Smooth muscle cell (in vitro differentiated cells): Measurements from ENCODE around the gene WDR75. TPM values are rescaled to one million over a fixed set of nuclear protein-coding genes. Genes with fewer than 3 reads are reported as not detected.

Source experiments
- DNase-seq: peaks from one replicate; lab custom pipeline; 2025; ENCODE audit not compliant: unreplicated experiment; lab: John Stamatoyannopoulos, UW
- H2AFZ ChIP-seq: fragments of 200-600 bp; sonication (generic); 2 replicates; pipeline ENCODE4 v1.6.0; 2016; ENCODE audit warnings: antibody characterized with exemption, low read depth, mild to moderate bottlenecking
- H3F3A ChIP-seq: fragments of 200-600 bp; sonication (generic); 2 replicates; pipeline ENCODE4 v1.6.0; 2017; ENCODE audit warnings: antibody characterized with exemption, low read depth
- H3K27ac ChIP-seq: fragments of 200-600 bp; sonication (generic); 2 replicates; pipeline ENCODE4 v1.5.1; 2016; ENCODE audit warnings: low read depth, mild to moderate bottlenecking
- H3K27me3 ChIP-seq: fragments of 200-600 bp; sonication (generic); 2 replicates; pipeline ENCODE4 v1.6.1; 2016; ENCODE audit warnings: low read depth, mild to moderate bottlenecking
- H3K36me3 ChIP-seq: fragments of 200-600 bp; sonication (generic); 2 replicates; pipeline ENCODE4 v1.5.1; 2016; ENCODE audit warnings: low read depth
- H3K4me1 ChIP-seq: fragments of 200-600 bp; sonication (generic); 2 replicates; pipeline ENCODE4 v1.5.1; 2016; ENCODE audit warnings: low read depth
- H3K4me2 ChIP-seq: fragments of 200-600 bp; sonication (generic); 2 replicates; pipeline ENCODE4 v1.6.0; 2016; ENCODE audit warnings: mild to moderate bottlenecking
- H3K4me3 ChIP-seq: fragments of 200-600 bp; sonication (generic); 2 replicates; pipeline ENCODE4 v1.5.1; 2016; ENCODE audit warnings: mild to moderate bottlenecking
- H3K79me2 ChIP-seq: fragments of 200-600 bp; sonication (generic); 2 replicates; pipeline ENCODE4 v1.6.0; 2016; ENCODE audit warnings: low read depth, mild to moderate bottlenecking
- H3K9ac ChIP-seq: fragments of 200-600 bp; sonication (generic); 2 replicates; pipeline ENCODE4 v1.6.0; 2016; ENCODE audit warnings: low read depth
- H3K9me3 ChIP-seq: fragments of 200-600 bp; sonication (generic); replicated peaks from 2 replicates; pipeline ENCODE4 v1.5.1; 2016; ENCODE audit warnings: low read depth
- H4K20me1 ChIP-seq: fragments of 200-600 bp; sonication (generic); 2 replicates; pipeline ENCODE4 v1.6.0; 2016; ENCODE audit warnings: low read depth
- CTCF ChIP-seq: fragments of 200-600 bp; sonication (generic); IDR thresholded peaks from 2 replicates; pipeline ENCODE4 v1.5.1; 2017; ENCODE audit warnings: borderline replicate concordance, mild to moderate bottlenecking, antibody characterized with exemption; ENCODE audit not compliant: insufficient read depth, poor library complexity, severe bottlenecking
- WGBS: methylation state at CpG from one replicate; pipeline ENCODE4 v1.1.7; 2016; ENCODE audit warnings: low lambda C conversion rate; 5-methylcytosine and 5-hydroxymethylcytosine counted together
- polyA plus RNA-seq: library from polyadenylated mRNA; unstranded; fragments of >200 nt; fragmentation: Nextera tagmentation; extraction: Ambion mirVana; gene quantifications from 2 replicates; pipeline ENCODE4 v1.2.1, GENCODE V29; 2016
- total RNA-seq: library from RNA; depleted of rRNA; stranded (reverse); fragments of >200 nt; gene quantifications from 2 replicates; pipeline ENCODE4 v1.2.3, GENCODE V29; 2014

Gene WDR75
- total and polyA plus RNA-seq, 2 experiments from 2014 or later: 22.7 to 63.0 TPM

- H3K27me3 ChIP-seq: no peaks in the 10 kb centered on the region
- peaks cover 24% of the 10 kb centered on the region for H3K4me1 ChIP-seq
- 38% methylated on average over 4 of the region's 4 CpGs for WGBS
- peak; percentile 90 for TF ChIP-seq CTCF
- H4K20me1 ChIP-seq: no peaks in the 10 kb centered on the region
- no peaks in the 10 kb centered on the region for H3K9me3 ChIP-seq
- H2AFZ ChIP-seq: peak overlapping the region; percentile 39
- no peak for DNase-seq
- H3K4me3 ChIP-seq: peak overlapping the region; percentile 13
- no peaks in the 10 kb centered on the region for H3K36me3 ChIP-seq
- H3K4me2 ChIP-seq: peak overlapping the region; percentile 77
- peak overlapping the region; percentile 90 for H3K27ac ChIP-seq
- H3K79me2 ChIP-seq: no peaks in the 10 kb centered on the region
- H3K9ac ChIP-seq: peak overlapping the region; percentile 5
- peaks cover 13% of the 10 kb centered on the region for H3F3A ChIP-seq
Measured at GRCh38 chr2:189412330-189412953, 28.8 kb upstream of the WDR75 start.

DNA sequence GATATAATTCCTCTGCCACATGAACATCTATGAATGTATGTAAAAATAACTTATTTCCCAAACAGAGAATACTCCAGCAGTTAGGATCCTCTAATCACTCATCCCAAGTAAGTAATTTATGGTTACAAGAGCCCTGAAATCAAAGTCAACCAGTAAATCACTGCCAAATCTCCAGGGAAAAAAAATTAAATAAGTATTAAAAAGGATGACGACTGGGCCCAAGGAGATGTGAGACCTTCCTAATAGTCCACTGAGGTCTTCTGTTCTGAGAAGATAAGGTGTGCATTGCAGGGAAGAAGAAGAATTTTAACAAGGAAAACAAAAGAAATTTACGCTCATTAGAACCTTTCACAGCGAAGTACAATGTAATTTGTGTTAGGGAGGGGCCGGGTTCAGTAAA, 28.0 kb upstream of the WDR75 start:
- Histone ChIP-seq H3K4me1 (peaks cover 18% of the 10 kb centered on the region), H3K27me3 (no peaks in the 10 kb centered on the region), H3K4me2 (no peak overlapping the region), H3K36me3 (no peaks in the 10 kb centered on the region), H3K27ac (peak overlapping the region; percentile 12), H2AFZ (peak overlapping the region; percentile 37), H4K20me1 (no peaks in the 10 kb centered on the region), H3K79me2 (no peaks in the 10 kb centered on the region), H3K9ac (no peak overlapping the region), H3K9me3 (no peaks in the 10 kb centered on the region), H3K4me3 (no peak overlapping the region), H3F3A (peaks cover 7% of the 10 kb centered on the region)
- DNase-seq: no peak
- 84% methylated on average over 4 of the region's 4 CpGs for WGBS
- no peak for TF ChIP-seq CTCF

GRCh38 chr2:189421644-189422043, 19.6 kb upstream of the WDR75 start:
- H3K4me3 ChIP-seq: no peak overlapping the region
- no peak overlapping the region for H2AFZ ChIP-seq
- H3K9me3 ChIP-seq: no peaks in the 10 kb centered on the region
- no peaks in the 10 kb centered on the region for H3K79me2 ChIP-seq
- DNase-seq: no peak
- WGBS: 37% methylated on average over 1 of the region's 1 CpG
- H3K27me3 ChIP-seq: no peaks in the 10 kb centered on the region
- no peaks in the 10 kb centered on the region for H3K4me1 ChIP-seq
- no peaks in the 10 kb centered on the region for H3K36me3 ChIP-seq
- H3K9ac ChIP-seq: no peak overlapping the region
- no peak for TF ChIP-seq CTCF
- no peaks in the 10 kb centered on the region for H3F3A ChIP-seq
- H3K4me2 ChIP-seq: no peak overlapping the region
- no peaks in the 10 kb centered on the region for H4K20me1 ChIP-seq
- peak overlapping the region; percentile 32 for H3K27ac ChIP-seq

DNA sequence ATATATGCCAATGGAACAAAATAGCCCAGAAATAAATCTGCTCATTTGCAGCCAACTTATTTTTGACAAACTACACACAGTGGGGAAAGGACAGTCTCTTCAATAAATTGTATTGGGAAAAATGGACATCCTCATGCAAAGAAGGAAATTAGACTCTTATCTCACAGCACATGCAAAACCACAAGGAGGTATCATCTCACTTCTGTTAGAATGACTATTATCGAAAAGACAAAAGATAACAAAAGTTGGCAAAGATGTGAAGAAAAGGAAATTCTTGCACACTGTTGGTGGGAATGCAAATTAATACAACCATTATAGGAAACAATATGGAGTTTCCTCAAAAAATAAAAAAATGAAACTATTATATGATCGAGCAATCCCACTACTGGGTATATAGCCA, 16.3 kb upstream of the WDR75 start:
- no peaks in the 10 kb centered on the region for H4K20me1 ChIP-seq
- no peaks in the 10 kb centered on the region for H3K27me3 ChIP-seq
- DNase-seq: no peak
- H2AFZ ChIP-seq: no peak overlapping the region
- no peaks in the 10 kb centered on the region for H3K9me3 ChIP-seq
- 92% methylated on average over 2 of the region's 2 CpGs for WGBS
- no peaks in the 10 kb centered on the region for H3F3A ChIP-seq
- no peak overlapping the region for H3K9ac ChIP-seq
- no peaks in the 10 kb centered on the region for H3K36me3 ChIP-seq
- H3K27ac ChIP-seq: no peak overlapping the region
- no peak overlapping the region for H3K4me3 ChIP-seq
- TF ChIP-seq CTCF: no peak
- no peaks in the 10 kb centered on the region for H3K4me1 ChIP-seq
- H3K79me2 ChIP-seq: no peaks in the 10 kb centered on the region
- no peak overlapping the region for H3K4me2 ChIP-seq
